DOHH2 (cell line): Measurements from ENCODE around the gene LRGUK.

Experiments
- EZH2phosphoT487 ChIP-seq: fragments of 200-600 bp; sonication (generic); IDR thresholded peaks from 2 replicates; pipeline ENCODE4 v1.6.1; 2017; ENCODE audit warnings: borderline replicate concordance, mild to moderate bottlenecking, antibody characterized with exemption, low read length, moderate library complexity, mixed read lengths
- TF ChIP-seq, protein P1 (sequence below): fragments of 200-600 bp; sonication (generic); IDR thresholded peaks from one replicate; pipeline ENCODE4 v1.5.1; 2014; ENCODE audit warnings: antibody characterized with exemption, mild to moderate bottlenecking, low read depth, low read length; ENCODE audit not compliant: poor library complexity, severe bottlenecking

DNA sequence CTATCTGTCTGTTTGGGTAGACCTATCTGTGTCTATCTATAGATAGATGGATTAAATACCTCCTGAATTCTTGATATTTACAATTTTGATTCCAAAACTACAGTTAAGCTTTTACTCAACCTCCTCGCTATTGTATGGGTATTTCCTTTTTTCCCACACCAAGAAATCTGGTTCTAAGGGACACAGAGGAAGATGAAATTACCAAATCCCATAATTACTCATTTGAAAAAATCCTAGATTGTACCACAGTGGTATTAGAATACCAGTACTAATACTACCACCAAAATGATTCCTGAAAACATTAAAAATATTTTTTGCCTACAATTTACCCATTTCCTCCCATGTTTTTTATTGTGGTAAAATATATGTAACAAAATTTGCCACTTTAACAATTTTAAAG, 53.2 kb downstream of the LRGUK start:
- TF ChIP-seq, protein P1, sequence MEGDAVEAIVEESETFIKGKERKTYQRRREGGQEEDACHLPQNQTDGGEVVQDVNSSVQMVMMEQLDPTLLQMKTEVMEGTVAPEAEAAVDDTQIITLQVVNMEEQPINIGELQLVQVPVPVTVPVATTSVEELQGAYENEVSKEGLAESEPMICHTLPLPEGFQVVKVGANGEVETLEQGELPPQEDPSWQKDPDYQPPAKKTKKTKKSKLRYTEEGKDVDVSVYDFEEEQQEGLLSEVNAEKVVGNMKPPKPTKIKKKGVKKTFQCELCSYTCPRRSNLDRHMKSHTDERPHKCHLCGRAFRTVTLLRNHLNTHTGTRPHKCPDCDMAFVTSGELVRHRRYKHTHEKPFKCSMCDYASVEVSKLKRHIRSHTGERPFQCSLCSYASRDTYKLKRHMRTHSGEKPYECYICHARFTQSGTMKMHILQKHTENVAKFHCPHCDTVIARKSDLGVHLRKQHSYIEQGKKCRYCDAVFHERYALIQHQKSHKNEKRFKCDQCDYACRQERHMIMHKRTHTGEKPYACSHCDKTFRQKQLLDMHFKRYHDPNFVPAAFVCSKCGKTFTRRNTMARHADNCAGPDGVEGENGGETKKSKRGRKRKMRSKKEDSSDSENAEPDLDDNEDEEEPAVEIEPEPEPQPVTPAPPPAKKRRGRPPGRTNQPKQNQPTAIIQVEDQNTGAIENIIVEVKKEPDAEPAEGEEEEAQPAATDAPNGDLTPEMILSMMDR, result no peak
- no peak for TF ChIP-seq EZH2phosphoT487
